Stimulated activated CD8-positive, alpha-beta memory T cell treated with anti-CD3 and anti-CD28 coated beads, Interleukin-15, amount 100 ng/mL, for 48 hours (primary cell): ENCODE measurements around the gene RGS6.

Experiments used
- DNase-seq, 2 donors: peaks; one replicate each; pipeline ENCODE4 v3.0.0-alpha.2; 2020; ENCODE audit warnings: low read depth in 2 of 2

Gene RGS6

DNA sequence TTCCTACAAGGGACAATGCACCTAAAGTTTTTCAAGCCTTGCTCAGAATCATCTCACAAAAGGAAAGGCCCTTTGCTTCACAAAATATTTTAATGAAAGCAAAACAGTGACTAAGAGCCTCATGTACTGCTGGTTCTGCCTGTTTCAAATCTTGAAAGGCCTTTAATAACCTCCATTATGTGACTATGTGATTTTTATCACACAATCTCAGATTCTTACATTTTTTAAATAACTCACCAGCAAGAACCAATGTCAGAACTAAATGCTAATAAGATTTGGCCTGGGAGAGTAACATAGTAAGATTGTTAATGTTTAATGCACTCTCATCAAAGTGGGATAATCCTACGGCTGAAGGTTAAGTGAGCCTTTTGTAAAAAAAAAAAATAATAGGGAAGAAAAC, 378.9 kb downstream of the RGS6 start:
- no peak for DNase-seq

- DNase-seq, result no peak
Measured at GRCh38 chr14:72311516-72311915, 379.3 kb downstream of the RGS6 start.

DNA sequence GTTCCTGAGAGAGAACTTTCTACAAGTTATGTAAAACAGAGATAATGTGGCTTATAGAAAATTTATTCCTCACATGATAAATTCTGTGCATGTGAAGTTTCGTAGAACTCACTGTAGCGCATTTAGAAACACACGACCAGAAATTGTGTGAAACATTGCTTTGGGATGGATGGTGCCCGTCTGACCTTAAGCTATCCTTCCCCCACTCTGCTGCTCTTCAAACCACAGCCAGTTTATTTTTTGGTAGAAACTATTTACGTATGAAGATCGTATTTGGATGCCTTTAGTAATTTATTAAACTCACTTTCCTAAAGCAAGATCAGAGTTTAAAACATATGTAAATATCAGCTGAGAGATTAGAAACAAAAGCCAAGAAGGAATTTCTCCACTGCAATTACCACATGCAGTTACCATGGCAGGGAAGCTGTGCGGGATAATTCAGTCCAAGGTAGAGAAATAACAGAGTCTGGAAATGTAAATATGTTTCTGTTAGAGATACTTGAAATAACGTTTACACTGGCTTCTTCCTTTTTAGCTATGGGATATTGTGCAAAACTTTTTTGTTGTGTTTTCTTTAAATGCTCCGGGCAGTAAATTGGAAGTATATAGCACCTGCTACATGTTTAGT, 382.7 kb downstream of the RGS6 start:
- DNase-seq, result no peak

GRCh38 chr14:72315714-72316113, 383.5 kb downstream of the RGS6 start:
- no peak for DNase-seq

DNA sequence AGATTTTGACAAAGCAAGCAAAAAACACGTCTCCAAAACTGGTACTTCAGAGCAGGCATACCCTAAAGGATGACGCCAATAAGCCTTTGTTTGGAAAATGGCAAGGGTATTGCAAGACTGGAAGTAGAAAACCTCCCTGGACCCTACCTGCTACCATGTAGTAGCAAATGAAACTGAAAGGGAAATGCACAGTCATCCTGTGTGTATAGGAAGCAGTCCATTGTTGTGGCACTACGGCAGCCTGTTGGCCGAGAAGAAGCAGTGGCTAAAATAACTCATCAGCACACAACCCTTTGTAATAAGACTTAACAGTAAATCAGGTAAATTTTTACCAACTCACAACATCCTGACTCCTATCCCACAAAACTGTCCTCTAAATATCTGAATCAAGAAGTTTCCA, 386.4 kb downstream of the RGS6 start:
- DNase-seq, result no peak

- DNase-seq, result no peak
Measured at GRCh38 chr14:72332046-72332445, 399.8 kb downstream of the RGS6 start.

DNA sequence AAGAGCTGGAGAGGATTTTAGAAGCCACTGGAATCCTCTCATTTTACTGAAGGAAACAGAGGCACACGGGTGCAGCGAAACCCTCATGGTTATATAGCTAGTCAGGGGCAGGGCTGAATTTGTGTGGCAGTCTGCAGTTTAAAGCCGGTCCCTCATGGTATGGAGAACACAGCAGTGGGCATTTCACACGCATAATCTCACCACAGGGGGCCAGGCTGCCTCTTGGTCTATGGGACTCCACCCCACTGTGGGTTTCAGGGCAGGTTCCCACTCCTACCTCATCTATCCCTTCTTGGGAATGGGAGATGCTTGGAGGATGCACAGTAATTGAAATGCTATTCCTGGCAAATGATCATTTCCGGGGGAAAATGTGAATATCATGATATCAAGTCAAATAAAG, 400.6 kb downstream of the RGS6 start:
- no peak for DNase-seq

- DNase-seq, result no peak
Measured at GRCh38 chr14:72333357-72333756, 401.1 kb downstream of the RGS6 start.

DNA sequence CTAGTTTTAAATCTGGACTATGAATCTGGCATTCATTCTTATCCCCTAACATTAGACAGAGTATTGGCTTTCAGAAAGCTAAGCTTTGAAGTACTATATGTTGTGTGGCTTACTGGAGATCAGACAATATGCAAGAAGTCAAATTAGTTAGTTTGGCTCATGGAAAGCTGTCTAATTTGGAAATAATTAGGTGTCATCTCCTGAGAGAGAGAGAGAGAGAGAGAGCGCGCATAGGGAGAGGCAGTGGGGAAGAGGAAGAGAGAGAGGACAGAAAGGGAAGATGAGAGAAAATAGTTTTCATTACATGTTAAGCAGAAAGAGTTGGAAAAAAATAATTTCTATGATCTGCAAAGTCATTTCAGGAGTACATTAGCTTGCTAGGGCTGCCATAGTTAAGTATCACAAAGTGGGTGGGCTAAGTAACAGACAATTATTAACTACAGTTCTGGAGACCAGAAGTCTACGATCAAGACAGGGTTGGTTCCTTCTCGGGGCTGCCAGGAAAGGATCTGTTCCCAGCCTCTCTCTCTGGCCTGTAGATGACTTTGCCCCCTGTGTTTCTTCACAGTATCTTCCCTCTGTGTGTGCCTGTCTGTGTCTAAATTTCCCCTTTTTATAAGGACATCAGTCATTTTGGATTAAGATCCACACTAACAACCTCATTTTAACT, 404.2 kb downstream of the RGS6 start:
- no peak for DNase-seq

- DNase-seq, result no peak
Measured at GRCh38 chr14:72341237-72341636, 409.0 kb downstream of the RGS6 start.

DNA sequence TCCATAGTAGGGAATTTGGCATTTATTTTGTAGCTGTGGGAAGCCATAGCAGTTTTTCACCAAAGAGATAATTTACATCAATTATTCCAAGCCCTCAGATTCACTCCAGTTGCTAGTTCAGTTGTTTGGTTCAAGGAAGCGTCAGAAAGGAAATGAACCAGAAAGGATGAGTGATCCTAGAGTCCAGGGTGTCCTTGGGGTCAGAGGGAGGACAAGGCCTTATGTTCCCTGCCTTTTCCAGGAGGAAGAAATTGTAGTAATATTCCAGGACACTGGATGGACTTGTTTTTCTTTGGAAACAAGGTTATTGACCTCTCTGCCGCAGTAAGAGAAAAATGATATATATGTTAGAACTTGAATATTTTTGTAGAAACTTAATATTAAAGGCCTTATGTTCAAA, 409.5 kb downstream of the RGS6 start:
- DNase-seq, result no peak

DNA sequence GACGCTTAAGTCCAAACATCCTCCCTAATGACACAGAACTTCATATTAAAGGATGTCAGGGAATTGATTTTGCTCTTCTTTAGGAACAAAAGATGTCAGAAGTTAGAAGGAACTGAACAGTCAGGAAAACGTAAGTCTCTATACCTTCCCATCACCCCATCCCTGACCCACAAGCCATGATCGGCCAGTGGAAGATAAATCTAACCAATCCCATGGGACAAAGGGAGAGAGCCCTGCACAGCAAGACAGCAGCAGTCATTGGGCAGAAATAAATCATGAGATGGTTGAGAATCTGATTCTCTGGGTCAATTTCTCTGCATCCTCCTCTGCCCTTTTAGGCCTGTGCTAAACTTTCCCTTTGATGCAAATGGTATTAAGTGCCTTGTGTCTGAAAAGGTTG, 414.9 kb downstream of the RGS6 start:
- DNase-seq, result no peak

DNA sequence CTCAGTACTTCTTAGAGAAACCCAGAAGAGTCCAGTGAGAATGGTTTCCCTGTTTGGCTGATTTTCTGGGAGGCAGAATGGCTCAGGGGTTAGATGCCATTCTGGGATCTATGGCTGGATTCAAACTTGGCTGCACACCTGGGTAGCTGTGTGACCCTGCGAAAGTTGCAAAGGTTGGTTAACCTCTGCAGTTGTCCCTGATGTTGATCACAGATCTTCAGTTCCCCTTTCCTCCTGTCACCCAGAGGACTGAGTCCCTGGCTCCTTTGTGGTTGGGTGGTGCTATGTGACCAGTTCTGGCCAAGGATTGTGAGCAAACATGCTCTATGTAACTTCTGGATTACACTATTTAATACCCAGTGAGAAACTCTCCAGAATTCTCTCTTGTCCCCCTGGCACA, 418.0 kb downstream of the RGS6 start:
- DNase-seq, result no peak

DNA sequence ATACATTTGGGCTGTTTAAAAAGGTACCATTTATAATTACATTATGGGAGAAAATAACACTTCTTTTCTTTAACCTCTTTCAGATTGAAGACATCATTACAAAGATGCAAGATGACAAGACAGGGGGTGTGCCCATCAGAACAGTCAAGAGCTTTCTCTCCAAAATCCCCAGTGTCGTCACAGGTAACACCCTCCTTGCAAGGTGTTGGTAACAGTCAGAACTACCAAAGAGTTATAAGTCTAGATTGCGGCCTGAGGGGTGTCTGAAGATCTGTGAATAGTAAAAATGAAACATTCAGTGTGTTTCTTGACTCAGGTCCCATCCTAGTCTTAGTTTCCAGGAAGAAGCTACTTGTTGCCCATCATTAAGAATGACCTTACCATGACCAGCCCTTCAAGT, 419.8 kb downstream of the RGS6 start:
- no peak for DNase-seq

GRCh38 chr14:72366619-72367018, 434.4 kb downstream of the RGS6 start:
- DNase-seq, result no peak

- DNase-seq, result no peak
Measured at GRCh38 chr14:72369106-72369505, 436.9 kb downstream of the RGS6 start.

DNA sequence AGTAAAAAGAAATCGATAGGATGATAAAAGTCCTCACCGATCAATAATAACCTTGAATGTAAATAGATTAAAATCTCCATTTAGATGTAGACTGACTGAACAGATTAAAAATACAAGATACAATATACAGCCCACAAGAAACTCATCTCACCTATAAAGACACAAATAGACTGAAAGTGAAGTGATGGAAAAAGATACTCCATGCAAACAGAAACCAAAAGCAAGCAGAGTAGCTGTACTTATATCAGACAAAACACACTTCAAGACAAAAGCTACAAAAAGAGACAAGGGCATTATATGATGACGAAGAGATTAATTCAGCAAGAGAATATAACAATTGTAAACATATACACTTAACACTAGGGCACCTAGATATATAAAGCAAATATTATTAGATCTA, 444.8 kb downstream of the RGS6 start:
- no peak for DNase-seq

DNA sequence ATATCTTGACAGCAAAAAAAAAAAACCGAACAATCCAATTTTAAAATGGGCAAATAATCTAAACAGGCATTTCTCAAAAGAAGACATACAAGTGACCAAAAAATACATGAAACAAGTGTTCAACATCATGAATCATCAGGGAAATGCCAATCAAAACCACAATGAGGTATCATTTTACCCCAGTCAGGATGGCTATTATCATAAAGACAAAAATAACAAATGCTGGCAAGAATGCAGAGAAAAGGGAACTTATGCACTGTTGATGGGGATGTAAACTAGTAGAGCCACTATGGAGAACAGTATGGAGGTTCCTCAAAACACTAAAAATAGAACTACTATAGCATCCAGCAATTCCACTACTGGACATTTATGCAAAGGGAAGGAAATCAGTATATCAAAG, 448.2 kb downstream of the RGS6 start:
- DNase-seq, result no peak

DNA sequence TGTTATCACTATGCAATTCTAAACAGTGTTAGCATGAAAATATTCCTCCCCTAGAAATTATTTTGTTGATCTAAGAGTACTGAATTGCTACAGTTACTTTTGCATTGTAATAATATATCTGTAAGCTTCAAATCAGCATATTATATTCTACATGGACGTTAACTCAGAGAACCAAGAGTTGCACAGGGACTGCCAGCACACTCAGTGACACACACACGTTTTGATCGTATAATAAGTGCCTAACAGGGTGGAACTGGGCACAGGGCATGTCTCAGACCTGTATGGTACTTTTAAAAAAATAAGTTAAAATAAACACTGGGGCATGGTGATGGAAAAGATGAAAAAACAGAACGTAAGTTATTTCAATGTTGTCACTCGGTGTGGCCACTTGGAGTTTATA, 451.6 kb downstream of the RGS6 start:
- DNase-seq, result no peak

GRCh38 chr14:72387726-72388125, 455.5 kb downstream of the RGS6 start:
- no peak for DNase-seq

DNA sequence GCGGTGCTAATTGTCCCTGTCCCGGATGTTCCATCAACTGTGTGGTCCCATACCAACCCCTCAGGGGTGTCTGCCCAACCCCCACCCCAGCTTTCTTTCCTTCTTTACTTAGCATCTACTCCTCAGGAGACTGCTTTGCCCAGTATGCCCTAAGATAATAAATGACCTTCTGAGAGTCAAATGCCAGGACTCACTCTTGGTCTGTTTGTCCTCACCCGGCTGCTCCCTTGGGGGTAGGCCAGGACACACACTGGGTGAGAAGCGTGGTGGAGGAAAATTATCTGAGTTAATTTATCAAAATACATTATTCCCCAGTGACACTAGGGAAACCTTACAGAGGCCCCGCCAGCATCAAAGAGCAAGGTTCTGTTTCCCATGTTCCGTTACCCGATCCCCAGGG, 457.0 kb downstream of the RGS6 start:
- no peak for DNase-seq

GRCh38 chr14:72401101-72401625, 468.9 kb downstream of the RGS6 start:
- no peak for DNase-seq

GRCh38 chr14:72401632-72402376, 469.6 kb downstream of the RGS6 start:
- DNase-seq, result no peak
